PC-3 (cell line): ENCODE measurements around the gene IDH3G.

ENCODE experiments used
- EZH2 ChIP-seq: fragments of 300-600 bp; sonication (generic); IDR thresholded peaks from one replicate; pipeline ENCODE4 v1.6.1; 2017; ENCODE audit warnings: antibody characterized with exemption, mild to moderate bottlenecking, low read length; ENCODE audit not compliant: unreplicated experiment
- TF ChIP-seq, protein P1 (sequence below): fragments of 300-600 bp; sonication (generic); conservative IDR thresholded peaks from 2 replicates; pipeline ENCODE4 v1.5.1; 2017; ENCODE audit warnings: antibody characterized with exemption, low read depth, mild to moderate bottlenecking, low read length

DNA sequence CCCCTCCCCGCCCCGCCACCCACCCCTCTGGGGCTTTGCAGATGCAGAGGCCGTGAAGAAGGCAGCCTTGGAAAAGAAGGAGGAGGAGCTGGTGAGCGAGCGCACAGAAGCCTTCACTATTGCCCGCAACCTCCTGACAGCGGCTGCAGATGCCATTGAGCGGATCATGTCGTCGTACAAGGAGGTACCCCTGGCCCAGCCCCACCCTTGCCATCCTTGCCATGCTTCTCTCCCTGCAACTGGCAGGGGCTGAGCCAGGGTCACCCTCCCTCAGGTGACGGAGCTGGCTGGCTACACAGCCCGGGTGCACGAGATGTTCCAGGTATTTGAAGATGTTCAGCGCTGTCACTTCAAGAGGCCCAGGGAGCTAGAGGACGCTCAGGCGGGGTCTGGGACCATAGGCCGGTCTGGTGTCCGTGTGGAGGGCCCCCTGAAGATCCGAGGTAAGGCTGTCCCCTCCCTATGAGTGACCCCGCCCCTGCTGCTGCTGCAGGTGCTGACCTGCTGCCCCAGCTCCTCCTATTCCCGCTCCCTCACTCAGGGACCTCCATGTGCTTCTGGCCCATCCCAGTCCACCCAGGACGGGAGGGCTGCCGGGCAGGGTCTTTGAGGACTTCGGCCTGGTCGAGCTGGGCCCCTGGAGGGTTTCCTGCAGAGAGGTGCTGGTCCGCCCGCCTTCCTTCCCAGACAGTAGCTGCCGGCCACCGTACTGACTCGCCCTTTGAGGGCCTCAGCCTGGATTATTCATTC lies 57.9 kb downstream of the IDH3G start:
- TF ChIP-seq EZH2 = no peak
- TF ChIP-seq, protein P1, sequence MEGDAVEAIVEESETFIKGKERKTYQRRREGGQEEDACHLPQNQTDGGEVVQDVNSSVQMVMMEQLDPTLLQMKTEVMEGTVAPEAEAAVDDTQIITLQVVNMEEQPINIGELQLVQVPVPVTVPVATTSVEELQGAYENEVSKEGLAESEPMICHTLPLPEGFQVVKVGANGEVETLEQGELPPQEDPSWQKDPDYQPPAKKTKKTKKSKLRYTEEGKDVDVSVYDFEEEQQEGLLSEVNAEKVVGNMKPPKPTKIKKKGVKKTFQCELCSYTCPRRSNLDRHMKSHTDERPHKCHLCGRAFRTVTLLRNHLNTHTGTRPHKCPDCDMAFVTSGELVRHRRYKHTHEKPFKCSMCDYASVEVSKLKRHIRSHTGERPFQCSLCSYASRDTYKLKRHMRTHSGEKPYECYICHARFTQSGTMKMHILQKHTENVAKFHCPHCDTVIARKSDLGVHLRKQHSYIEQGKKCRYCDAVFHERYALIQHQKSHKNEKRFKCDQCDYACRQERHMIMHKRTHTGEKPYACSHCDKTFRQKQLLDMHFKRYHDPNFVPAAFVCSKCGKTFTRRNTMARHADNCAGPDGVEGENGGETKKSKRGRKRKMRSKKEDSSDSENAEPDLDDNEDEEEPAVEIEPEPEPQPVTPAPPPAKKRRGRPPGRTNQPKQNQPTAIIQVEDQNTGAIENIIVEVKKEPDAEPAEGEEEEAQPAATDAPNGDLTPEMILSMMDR = no peak
